HG02870 (cell line): ENCODE measurements around the gene CNTD1.

ENCODE experiments used
- ATAC-seq: cut with Tn5 transposase; IDR thresholded peaks from one replicate; pipeline ENCODE4 v1.9.1; 2021; ENCODE audit warnings: mild to moderate bottlenecking, moderate library complexity; ENCODE audit not compliant: unreplicated experiment

CNTD1 gene

DNA sequence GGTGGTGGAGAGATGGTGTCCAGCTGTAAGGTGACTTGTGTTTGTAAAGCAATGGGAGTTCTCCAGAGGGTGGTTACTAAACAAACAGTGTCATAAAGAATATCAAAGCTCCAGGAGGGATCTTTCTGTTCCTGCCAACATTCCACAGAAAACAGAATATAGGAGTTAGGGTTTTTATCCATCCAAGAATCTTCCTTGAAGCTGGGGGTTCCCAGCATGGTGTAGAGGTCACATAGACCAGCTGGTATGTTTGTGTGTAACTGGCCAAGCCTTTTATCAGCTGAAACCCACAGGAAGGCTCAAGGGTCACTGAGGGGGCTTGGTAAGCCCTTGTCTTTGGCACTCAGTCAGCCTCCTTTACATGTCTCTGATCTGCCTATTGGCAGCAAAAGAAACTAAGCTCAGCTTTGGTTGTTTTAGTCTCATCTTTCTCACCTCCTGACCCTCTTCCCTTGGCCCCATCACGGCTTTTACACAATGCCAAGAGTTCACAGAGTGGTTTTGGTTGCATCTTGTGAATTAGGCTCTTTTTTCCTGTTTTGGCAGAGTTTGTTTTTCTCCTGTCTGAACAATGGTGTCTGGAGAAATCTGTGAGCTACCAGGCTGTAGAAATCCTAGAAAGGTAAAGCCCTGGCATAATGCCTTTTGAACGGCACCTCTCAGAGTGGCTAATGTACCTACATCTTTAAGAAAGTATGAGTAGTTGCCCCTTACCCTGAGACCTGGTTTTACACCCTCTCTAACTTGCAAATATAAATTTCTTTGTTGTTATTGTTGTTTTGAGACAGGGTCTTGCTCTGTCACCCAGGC, 4.6 kb downstream of the CNTD1 start:
- ATAC-seq: no peak

DNA sequence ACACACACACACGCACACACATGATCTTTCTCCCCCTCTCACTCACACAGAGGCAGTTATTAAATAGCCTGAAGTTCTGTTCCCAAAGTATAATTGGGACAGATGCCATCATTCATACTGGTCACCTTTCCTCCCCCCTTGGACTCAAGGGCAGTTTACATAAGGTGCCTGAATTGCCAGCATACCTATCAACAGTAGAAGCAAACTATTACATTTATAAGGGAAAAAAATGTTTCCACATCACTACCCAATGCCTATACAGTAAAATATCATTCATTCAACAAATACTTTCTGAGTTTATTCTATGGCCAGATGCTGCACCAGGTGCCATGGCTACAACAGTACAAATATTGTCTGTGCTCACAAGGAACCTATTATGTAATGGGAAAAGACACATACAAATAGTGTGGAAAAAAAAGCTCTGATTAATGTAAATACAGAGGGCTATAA, 6.3 kb downstream of the CNTD1 start:
- no peak for ATAC-seq

DNA sequence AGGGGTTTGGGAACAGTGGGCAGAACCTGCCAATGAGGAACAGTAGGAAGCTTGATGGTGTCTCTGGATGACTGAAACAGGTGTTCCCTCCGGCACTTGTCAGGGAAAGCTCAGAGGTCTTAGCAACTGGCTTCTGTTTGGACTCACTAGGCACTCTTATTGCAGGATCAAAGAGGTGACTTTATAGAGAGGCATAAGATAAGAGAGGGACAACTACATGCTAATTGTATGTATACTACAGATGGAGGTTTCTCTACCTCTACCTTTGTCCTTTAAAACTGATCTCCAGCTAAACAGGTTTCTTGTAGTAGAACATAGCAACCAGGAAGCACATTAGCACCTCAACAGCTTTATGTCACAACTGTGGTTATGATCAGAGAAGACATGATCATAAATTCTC, 7.6 kb downstream of the CNTD1 start:
- ATAC-seq: no peak

DNA sequence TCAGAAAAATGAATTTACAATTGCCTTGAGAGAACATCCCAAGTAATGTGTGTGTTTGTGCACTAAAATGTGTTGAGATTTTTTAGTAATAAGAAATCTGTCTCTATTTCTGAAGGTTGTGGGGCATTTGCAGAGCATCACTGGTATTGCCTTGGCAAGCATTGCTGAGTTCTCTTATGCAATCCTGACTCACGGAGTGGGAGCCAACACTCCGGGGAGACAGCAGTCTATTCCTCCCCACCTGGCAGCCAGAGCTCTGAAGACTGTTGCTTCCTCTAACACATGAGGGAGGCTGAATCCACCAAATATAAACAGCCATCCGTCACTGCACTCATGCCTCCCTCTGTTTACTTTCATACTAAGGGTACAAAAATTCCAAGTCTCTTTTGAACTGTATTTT, 10.6 kb downstream of the CNTD1 start:
- no peak for ATAC-seq

DNA sequence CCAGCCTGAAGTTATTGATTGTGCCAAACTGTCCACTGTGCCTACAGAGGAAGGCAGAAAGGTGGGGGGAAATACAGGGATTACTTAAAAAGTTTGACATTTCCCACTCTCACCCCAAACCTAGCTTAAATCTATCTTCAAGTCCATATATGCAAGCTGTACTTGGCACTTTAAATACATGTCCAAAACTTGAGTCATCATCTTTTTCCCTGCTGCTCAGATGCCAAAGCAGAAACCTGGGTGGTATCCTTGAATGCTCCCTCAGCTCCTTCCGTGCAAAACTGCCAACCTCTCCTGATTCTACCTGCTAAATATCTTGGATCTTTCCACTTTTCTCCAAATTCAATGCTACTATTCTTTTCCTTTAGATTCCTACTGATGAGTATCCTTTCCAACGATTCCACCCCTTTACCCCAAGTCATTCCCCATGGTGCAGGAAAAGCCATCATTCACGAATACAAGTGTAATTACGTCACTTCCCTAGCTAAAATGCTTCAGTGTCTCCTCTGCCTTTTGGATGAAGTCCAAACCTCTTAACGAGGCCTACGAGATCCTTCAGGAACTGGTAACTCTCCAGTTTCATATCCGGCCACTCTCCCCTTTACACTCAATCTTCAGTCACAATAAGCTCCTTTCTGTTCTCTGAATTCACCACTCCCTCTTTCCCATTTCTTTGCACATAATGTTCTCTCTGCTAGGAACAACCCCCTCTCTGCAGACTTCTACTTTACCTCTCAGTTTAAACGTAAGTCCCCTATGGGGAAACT, 16.2 kb downstream of the CNTD1 start:
- ATAC-seq: no peak

DNA sequence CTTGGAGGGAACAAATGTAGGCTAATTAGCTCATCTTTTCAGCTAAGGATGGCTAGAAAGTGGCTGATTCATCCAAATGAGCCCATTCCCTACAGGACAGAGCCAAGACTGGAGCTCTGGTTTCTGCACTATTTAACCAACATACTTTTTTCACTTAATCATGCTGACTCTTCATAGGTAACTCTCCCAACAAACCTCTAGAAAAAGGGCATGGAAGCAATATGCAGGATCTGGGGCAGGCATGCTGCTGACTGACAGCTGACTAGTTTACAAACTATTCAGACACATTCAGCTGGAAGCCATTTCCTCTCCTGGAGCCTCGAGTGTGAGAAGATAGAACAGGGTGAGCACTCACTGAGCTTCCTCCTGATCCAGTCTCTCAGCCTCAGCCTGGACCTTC, 19.2 kb downstream of the CNTD1 start:
- no peak for ATAC-seq

DNA sequence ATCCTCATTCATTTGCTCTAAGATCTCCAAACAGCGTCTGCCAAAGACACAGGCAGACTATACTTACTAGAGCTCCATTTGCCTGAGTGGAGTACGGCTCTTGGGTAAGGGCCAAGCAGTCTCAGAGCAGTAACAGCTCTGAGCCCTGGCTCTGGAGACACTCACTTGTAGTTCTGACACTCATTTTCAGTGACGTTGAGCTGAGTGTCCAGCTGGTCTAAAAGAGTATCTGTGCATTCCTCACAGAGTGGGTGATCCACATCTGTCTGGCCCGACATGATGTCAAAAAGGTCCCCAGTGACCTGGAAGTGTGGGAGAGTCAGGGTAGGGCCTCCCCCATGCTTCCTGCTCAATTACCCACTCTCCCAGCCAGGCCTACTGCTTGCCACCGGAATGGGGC, 19.7 kb downstream of the CNTD1 start:
- ATAC-seq: no peak

DNA sequence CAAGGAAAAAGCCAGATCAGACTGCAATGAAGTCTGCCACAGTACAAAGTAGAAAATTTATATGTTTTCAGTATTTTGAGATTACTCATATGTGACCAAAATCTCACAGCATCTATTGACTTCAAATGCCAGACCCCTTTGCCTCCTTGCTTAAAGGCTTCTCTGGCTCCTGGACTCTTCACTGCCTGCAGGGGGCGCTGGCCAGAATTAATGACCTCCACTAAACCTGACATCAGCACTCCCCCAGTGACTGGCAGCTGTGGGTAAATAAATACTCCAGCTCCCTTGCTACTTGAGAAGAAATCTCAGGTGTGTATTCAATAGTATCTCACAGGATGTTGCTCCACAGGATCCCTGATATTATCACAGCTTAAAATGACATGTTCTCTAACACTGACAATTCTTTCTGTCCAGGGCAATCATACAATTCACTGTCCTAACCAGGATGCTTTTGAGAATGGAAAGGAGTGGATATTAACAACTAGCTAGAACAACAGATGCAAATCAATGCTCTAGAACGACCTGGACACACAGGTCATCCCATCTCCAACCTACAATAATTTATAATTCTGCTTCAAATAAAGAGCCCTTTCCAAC, 21.4 kb downstream of the CNTD1 start:
- no peak for ATAC-seq

DNA sequence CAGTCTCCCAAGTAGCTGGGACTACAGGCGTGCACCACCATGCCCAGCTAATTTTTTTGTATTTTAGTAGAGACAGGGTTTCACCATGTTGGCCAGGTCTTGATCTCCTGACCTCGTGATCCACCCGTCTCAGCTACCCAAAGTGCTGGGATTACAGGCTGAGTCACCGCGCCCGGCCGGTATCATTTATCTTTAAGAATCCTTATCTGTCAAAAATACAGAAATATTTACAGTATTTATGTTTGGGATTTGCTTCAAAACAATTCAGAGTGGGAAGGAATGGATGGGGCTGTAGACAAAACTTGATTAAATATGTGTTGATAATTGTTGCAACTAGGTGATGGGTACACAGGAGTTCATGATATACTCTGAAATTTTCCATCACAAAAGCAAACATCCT, 22.5 kb downstream of the CNTD1 start:
- no peak for ATAC-seq

DNA sequence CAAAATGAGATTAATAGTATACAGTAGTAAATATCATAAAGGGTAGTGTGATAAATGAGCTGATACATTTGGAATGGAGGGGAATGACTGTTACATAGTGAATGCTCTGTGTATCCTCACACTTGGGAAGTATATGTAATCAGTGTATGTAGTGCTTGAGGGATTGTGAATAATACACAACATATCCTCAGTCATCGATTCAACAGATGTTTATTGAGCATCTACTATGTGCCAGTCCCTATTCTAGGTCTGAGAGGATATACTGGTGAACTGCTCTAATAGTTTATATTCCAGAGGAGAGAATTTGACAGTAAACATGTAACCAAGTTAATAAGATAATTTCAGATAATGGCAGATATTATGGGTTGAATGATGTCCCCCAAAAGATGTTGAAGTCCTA, 28.8 kb downstream of the CNTD1 start:
- ATAC-seq: no peak

DNA sequence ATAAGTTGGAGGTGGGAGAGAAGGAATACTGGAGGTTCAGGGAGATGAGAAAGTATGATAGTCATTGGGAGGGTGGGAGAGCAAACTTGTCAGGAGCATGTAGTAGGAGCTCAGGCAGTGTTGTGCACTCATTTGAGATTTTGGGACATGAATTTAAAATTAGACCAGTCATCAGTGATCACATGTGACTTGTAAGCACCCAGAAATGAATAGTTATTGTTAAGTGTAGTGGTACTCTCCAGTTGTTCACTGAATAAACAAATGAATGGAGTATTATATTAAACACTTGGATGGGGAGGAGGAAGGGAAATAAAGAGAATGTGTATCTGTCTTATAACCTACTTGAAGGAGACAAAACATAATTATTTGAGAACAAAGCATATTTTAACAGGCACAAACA, 32.3 kb downstream of the CNTD1 start:
- ATAC-seq: no peak

DNA sequence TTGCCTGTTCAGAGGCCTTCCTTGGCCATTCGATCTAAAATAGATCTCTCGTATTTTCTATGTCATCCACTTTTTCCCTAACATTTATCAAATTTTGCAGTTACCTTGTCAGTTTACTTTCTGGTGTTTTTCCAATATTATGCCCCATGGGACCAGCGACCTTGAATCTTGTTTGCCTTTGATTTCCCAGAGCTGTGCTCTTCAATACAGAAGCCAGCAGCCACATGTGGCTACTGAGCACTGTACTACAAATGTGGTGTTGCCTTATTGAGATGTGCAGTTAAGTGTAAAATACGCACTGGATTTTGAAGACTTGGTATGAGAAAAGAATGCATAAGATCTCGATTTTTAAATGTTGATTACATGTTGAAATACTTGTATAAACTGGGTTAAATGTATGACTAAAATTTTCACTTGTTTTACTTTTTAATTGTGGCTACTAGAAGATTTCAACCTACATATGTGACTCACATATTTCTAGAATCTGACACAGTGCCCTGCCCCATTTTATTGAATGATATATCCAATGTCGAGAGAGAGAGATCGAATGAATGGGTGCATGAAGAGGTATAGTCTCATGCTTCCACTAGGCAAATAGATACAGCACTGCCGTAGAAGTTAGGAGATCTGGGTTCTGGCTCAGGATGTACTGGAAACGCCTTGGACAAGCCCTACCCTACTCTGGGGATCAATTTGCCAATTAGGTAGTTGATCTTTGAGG, 33.7 kb downstream of the CNTD1 start:
- no peak for ATAC-seq

DNA sequence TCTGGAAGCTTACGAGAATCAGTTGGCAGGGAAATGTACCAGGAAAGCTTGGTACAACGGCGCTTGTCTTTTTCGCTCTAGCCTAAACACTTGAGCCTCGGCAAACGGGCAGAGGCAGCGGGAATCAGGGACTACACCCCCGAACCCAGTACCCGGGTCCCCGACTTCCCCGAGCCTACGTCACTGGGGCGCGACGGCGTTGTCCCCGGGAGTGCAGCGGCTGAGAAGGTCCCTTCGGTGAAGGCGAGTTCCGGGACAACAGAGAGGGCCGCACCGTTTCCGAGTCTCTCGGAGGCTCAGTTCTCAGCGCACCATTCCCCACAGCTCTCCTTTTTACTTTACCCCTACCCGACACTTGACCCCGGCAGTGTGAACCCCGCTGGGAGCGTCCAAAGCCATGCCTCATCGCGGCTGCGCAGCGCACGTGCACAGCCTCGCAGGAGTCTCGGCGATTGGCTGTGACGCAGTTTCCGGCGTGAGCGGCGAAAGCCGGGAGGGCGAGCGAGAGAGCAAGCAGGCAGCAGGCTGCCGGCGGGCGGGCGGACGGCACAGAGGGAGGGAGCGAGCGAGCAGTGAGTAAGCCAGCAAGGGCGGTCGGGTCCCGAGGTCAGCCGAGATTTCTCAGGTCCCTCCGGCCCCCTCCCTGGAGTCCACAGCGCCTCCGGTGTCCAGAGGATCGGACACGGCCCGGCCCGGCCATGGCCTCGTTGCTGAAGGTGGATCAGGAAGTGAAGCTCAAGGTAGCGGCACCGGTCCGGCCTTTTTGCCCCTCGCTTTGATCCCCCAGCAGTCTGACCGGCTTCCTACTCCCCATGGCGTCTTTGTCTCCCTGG, 34.5 kb downstream of the CNTD1 start, which contains the start of gene PSME3:
Gene PSME3 (plus strand): TSS at position 464 of the 833 bp plus-strand sequence. CDS start 235 bp downstream, at position 699.
- ATAC-seq: peak; percentile 78

DNA sequence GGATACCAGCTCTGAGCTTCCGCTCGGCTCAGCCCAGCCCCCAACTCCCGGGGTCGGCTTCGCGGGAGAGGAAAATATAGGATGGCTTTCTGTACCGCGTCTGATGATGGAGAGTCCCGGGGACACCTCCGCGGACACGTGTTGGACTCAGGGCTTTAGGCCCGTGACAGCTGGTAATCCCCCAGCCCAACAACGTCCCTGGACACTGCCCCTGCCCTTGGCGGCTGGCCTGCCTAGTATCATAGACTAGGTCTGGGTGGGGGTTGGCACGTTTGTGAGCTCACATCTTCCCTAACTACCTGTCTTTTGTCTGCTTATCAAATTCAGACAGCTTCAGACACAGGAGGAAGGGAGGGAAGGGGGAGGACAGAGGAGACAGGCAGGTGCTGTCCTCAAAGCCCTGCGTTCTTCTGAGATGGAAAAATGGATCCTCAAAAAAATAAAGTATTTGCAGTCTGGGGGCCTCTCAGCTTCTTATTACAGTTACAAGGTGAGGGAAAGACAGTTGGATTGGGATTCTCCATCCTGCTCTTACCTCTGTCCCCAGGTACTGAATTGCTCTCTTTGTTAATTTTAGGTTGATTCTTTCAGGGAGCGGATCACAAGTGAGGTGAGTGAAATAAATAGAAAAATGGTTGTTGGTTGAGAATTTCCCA, 35.2 kb downstream of the CNTD1 start:
- peak; percentile 17 for ATAC-seq

DNA sequence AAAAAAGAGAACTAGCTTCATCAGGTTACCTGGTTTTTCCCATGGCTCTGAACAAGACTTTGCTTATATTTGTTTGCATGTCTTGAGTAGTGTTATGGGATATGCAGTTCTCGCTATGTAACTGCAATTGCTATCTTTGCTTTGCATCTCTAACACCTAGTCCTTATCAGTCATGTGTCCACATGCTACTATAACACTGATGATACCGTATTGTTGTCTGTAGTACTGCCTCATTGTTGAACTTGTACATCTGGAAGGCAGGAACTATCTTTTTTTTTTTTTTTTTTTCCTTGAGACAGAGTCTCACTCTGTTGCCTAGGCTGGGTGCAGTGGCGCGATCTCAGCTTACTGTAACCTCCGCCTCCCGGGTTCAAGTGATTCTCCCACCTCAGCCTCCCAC, 37.1 kb downstream of the CNTD1 start:
- ATAC-seq: no peak

DNA sequence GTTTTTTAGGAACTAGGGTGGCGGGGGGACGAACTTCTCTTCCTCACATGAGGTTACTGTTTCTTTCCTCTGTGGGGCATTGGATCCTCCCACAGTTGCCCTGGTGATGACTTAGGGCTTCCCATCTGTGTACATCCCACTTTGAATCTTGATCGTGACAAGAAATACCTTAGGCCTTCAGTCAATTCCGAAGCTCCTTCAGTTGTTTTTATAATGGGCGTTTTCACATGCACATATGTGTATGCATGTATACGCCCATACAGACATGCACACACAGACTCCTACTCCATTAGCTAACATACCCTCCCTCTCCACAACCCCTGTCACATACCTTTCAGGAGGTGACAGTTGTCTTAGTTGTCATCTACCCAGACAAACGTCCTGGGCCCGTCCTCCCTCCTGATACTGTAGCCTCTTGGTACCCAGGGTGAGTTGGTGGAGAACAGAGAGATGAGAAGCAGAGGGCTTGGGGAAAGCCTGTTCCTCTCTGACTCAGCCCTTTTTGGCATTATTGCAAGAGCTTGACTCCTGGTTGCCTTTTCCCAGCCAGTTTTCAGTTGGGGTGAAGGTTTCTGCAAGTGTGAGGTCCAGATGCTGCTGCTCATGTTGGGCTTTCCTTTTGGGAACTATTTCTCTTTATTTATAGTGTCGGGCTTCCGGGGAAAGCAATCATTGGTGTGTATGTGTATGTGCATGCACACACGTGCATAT, 43.5 kb downstream of the CNTD1 start:
- no peak for ATAC-seq

DNA sequence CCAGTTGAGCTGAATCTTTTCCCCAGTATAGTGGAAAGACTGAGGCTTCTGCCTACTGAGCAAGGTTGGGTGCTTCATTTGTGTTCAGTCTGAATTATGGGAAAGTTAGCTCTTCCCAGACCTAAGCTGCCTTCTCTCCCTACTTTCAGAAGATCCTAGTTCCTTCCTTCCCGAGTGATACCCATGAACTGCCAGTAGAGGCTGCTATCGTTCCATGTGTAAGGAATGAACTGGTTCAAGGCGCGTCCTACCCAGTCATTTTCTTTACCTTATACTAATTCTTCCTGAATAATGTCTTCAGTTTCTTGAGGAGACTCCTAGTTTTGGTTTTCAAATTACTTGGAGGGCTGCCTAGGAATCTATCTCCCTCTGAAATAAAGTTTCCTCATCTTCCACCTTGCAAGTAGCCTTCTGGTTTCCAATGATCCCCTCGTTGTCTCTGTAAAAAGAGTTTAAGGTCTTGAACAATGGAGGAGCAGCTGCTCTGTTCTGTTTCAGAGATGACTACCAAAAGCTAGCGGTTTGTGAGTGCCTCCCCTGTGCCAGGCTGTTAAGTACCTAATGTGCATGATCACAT, 44.8 kb downstream of the CNTD1 start:
- ATAC-seq: no peak

DNA sequence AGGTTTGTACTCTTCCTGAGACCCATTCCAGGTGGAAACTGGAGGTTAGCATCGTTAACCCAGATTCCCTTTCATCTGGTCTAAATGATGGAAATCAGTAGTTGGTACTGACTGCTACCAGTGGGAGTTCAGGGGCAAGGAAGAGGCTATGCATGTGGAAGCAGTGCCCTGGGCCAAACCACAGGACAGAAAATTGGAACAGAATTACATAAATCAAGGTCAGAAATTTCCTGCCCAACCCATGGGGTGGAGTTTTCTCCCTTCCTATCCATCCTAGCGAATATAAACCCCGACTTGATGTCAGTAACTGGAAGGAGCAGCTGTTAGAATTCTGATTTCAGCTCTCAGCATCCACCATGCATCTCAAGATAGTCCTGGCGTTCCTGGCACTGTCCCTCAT, 45.6 kb downstream of the CNTD1 start, which contains the start of gene AOC2:
Gene AOC2 (plus strand): TSS at position 310 of the 400 bp plus-strand sequence. CDS start 47 bp downstream, at position 357.
- ATAC-seq: no peak
